NCI-H1436 treated with DMSO at 0.1 percent for 48 hours (cell line): Measurements from ENCODE around the gene CBLIF.
"Not testable (repeated sequence)": the region's sequence is repeated elsewhere in the genome, so short reads cannot be mapped to it uniquely, and the experiment has no call there.

Experiments
- DNase-seq: peaks from one replicate; lab custom pipeline; 2025; lab: John Stamatoyannopoulos, UW

The CBLIF gene

GRCh38 chr11:59847626-59848025 is 2.3 kb upstream of the CBLIF start:
- DNase-seq, result no peak

- DNase-seq, result no peak
These were observed 1.3 kb upstream of the CBLIF start for GRCh38 chr11:59846556-59846955.

GRCh38 chr11:59842316-59842715 is 3.0 kb downstream of the CBLIF start:
- DNase-seq, result no peak

DNA sequence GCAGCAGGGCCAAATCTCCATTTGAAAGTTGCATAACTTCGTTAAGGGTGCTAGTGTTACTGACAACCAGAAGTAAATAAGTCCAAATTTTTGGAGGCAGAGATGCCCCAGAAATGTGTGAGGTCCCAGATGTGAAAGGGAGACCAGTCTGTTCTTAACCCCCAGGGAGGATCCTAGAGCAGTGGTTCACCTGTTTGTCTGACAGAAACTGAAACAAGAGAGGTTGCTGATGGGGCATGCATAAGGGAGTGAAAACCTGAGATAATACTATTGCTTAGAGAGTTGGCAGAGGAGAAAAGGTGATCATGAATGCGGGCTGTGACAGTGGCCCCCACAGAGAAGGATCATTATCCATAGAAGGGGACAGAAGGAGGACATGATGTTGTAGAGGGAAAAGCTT is 3.8 kb downstream of the CBLIF start:
- no peak for DNase-seq

- DNase-seq, result no peak
These were observed 5.7 kb downstream of the CBLIF start for GRCh38 chr11:59839615-59840014.

GRCh38 chr11:59833602-59834001 is 11.7 kb downstream of the CBLIF start:
- DNase-seq, result no peak

DNA sequence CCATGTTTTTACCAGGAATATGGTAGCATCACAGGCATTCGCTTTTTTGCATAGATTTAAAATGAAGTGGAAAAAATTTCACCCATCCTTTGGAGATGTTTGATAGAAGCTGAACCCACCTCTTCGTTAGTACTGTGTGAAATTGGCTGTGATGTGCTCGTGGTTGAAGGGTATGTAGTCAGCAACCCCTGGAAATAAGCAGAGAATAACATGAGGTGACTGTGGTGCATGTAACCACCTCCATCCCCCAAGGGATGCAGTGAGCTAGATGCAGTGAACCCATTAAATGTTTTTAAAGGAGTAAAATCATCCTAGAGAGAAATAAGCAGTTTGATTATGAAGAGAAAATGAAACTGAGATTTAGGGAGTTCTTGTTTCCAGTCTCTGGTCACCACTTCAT is 15.9 kb downstream of the CBLIF start:
- DNase-seq, result no peak

DNA sequence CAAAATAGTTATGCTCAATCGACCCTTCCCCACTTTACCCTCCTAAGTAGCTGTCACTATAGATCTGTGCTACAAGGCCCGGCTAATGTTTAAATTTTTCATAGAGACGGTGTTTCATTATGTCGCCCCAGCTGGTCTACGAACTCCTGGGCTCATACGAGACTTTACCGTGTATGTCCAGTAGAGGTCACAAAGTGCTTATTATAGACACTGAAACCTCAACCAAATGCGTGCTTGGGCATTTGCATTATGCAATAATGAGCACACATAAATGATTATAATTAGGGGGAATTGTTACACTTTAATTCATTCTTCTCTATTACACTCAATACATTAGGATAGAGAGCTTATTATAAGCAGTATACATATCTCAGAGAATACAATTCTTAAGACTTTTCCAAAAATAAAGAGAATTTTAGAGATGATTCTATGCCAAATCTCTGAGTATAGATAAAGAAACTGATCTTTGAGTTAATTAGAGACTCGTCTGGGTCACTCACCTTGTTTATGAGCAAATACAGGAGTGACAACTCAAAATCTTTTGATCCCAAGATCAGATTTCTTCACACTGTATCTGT is 22.2 kb downstream of the CBLIF start:
- DNase-seq, result no peak

GRCh38 chr11:59818572-59818971 is 26.7 kb downstream of the CBLIF start:
- no peak for DNase-seq

DNA sequence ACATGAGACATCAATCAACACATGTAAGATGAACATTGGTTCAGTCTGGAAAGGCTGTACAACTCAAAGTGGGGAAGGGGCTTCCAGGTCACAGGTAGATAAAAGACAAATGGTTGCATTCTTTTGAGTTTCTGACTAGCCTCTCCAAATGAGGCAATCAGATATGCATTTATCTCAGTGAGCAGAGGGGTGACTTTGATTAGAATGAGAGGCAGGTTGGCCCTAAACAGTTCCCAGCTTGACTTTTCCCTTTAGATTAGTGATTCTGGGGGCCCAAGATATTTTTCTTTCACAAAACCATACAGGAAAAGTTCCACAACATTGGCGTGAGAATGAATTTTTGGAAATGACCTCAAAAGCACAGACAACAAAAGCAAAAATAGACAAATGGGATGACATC is 28.9 kb downstream of the CBLIF start:
- DNase-seq, result not testable (repeated sequence)

GRCh38 chr11:59815754-59816153 is 29.5 kb downstream of the CBLIF start:
- no peak for DNase-seq

DNA sequence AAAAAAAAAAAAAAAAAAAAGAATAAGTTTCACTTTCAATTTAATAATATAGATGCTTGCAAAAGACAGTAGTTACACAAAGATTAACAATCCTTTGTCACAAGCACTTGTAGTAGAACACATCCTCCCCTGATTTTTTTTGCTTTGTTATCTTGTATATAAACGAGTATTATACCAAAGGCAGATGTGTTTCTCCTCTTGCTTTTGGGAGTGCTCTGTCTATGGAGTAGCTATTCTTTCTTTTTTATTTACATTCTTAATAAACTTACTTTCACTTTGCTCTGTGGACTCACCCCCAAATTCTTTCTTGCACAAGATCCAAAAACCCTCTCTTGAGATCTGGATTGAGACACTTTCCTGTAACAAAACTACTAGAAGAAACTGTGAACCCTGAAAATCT is 31.3 kb downstream of the CBLIF start:
- DNase-seq, result no peak

GRCh38 chr11:59813364-59813763 is 31.9 kb downstream of the CBLIF start:
- no peak for DNase-seq

- no peak for DNase-seq
These were observed 33.1 kb downstream of the CBLIF start for GRCh38 chr11:59812220-59812619.

- DNase-seq, result no peak
These were observed 34.4 kb downstream of the CBLIF start for GRCh38 chr11:59810911-59811259.

DNA sequence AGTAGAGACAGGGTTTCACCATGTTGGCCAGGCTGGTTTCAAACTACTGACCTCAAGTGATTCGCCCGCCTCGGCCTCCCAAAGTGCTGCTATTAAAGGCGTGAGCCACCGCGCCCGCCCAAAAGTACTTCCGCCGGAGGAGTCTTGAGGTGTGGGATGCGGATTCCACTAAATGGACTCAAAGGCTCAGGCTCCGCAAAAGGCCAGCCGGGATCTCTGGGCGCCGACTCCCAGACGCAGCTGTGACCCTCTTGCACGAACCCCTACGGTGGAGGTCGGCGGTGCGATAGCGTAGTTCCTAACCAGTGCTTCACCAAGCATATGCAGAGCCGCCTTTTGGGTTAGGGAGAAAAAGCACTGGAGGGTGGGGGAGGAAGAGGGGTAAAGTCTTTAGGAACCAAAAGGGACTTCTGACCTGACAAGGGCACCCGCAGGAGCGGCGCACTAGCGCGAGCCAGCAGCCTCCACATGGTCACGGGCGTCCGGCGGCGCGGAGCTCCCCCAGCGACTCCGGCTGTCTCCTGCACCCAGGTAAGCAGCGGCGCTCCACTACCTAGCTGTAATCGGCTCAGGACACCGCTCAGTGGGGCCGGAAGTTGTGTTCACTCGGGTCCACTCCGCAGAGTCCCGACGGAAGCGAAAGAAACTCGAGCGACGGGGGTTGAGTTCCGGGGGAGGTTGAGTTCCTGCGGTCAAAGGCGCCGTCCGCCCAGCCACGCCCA is 34.9 kb downstream of the CBLIF start, which contains the start of gene MRPL16:
Gene MRPL16 (minus strand): TSS at position 590 of the 722 bp plus-strand sequence. CDS start 120 bp downstream, at position 470.
- peak; percentile 42 for DNase-seq

- DNase-seq, result no peak
These were observed 38.2 kb downstream of the CBLIF start for GRCh38 chr11:59807047-59807610.

DNA sequence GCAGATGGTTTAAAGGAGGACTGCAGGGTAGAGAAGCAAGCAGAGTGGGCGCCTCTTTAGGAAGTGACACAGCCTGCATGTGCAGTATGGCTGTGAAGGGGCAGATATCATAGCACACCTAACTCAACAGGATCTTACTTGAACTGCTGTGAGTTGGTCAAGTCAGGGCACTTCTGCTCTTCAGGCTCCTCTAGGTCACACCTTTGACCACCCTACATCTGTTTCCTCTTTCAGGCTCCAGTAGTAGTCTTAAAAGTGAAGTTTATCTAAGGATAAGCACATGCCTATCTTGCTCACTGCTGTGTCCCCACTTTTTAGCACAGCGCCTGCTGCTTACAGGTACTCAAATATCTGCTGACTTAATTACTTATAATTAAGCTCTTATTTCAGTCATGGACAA is 41.2 kb downstream of the CBLIF start:
- no peak for DNase-seq

DNA sequence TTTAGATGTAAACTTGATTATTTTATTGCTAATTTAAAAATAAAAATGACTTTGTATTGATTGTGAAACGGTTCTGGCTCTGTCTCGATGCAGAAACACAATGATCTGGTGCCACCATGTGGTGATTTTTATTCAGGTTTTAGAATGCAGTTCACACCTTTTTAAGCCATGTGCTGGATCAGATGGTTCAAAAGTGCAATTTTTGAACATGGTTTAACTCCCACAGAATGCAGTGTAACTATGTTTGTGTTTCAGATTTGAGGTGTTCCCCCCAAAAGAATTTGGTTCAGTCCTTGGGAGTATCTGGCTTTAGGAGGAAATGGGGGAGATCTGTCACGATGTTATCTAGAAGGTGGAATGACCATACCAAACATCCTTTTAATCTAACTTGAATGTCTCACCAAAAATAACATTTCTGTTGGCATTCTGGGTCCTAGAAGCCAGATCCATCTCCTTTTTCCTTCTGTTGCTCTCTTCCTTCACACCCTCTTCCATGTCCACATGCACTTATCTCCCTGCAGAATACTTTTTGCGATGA is 42.6 kb downstream of the CBLIF start:
- no peak for DNase-seq

DNA sequence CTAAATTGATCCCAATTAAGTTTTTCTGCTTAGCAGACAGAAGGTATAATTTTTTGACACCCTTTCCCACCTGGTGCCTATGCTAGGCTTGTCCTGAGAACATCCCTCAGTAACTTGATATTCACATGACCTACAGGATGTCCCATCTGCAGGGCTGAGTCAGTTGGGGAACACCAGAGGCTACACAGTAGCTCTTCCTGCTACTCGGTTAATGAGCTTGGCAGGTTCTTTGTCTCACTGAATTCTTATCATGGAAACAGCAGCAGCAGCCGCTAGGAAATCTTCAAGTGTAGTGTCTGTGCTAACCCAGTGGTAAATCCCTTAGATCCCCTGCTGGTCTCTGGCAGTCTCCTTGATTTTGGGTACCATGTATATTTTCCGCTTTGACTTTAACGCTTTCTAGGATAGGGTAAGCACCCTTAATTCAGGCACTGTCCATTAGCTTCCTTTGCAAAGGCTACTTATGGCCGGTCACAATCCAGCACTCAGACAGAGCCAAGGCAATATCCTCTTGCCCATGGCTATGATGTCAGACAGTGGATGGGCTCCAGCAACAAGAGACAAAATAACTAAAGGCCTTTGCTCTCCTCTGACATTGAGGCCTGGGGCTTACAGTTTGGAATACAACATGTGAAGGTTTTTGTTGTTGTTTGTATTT is 43.2 kb downstream of the CBLIF start:
- no peak for DNase-seq

DNA sequence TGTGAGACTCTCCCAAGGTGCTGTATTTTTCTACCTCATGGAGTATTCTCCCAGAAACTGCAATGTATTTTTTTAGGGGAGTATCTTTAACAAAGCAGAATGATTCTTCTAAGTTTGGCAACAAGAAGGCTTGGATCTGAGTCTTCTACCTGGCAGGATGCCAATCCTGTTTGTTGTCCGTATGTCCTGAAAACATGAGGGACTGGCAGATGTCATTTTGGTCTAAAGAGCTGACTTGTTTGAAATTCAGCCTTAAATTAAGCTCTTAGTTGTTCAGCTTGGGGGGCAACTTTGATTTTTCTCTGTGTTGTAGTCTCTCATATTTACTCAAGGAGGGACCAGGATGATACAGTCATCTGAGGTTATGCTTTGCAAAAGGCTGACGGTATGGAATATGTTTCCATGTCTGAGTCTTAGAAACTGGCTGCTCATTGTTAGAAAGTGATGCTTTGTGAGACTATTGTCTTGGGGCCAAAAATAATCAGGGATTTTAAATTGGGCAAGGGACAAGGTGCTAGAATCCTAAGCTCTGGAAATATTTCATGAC is 44.1 kb downstream of the CBLIF start:
- no peak for DNase-seq

- DNase-seq, result no peak
These were observed 44.8 kb downstream of the CBLIF start for GRCh38 chr11:59800390-59801025.
